OCI-LY7 (cell line): Measurements from ENCODE around the gene GPR35.

ENCODE experiments used
- CTCF ChIP-seq: fragments of 200-600 bp; sonication (generic); conservative IDR thresholded peaks from 2 replicates; pipeline ENCODE4 v1.5.1; 2014; ENCODE audit warnings: mild to moderate bottlenecking, antibody characterized with exemption, low read length, moderate library complexity, mixed read lengths
- EZH2phosphoT487 ChIP-seq: fragments of 200-600 bp; sonication (generic); IDR thresholded peaks from 2 replicates; pipeline ENCODE4 v1.6.1; 2018; ENCODE audit warnings: low read depth, borderline replicate concordance, mild to moderate bottlenecking, mixed run types, antibody characterized with exemption, low read length, moderate library complexity, mixed read lengths

GRCh38 chr2:240624011-240624949 lies 1.0 kb upstream of the GPR35 start:
- TF ChIP-seq CTCF (no peak), EZH2phosphoT487 (no peak)
